GM23338 (cell line): ENCODE results near the gene PRPF4.

Experiments used
- EZH2 ChIP-seq: fragments of 200-600 bp; sonication (generic); IDR thresholded peaks from one replicate; pipeline ENCODE4 v1.8.0; 2017; ENCODE audit warnings: antibody characterized with exemption, mild to moderate bottlenecking, low read depth; ENCODE audit not compliant: unreplicated experiment
- EZH2phosphoT487 ChIP-seq: fragments of 200-600 bp; sonication (generic); IDR thresholded peaks from one replicate; pipeline ENCODE4 v1.8.1; 2018; ENCODE audit warnings: antibody characterized with exemption; ENCODE audit not compliant: unreplicated experiment
- JUNB ChIP-seq: IDR thresholded peaks from one replicate; pipeline ENCODE4 v1.6.1; 2016; ENCODE audit warnings: antibody characterized with exemption; ENCODE audit not compliant: unreplicated experiment
- NANOG ChIP-seq: IDR thresholded peaks from 2 replicates; pipeline ENCODE4 v1.6.1; 2016; ENCODE audit warnings: antibody characterized with exemption, borderline replicate concordance
- POLR2AphosphoS5 ChIP-seq: IDR thresholded peaks from 2 replicates; pipeline ENCODE4 v1.6.1; 2016; ENCODE audit warnings: antibody characterized with exemption, low read depth
- STAT1 ChIP-seq: IDR thresholded peaks from one replicate; pipeline ENCODE4 v1.6.1; 2016; ENCODE audit warnings: antibody characterized with exemption; ENCODE audit not compliant: unreplicated experiment
- ZNF114 ChIP-seq: fragments of 250-450 bp; sonication (Bioruptor Pico); IDR thresholded peaks from 2 replicates; pipeline ENCODE4 v1.5.0; 2020; ENCODE audit warnings: mild to moderate bottlenecking, moderate library complexity
- ZNF331 ChIP-seq: fragments of 250-450 bp; sonication (Bioruptor Pico); IDR thresholded peaks from 2 replicates; pipeline ENCODE4 v1.5.0; 2020; ENCODE audit warnings: low read depth, mild to moderate bottlenecking, moderate library complexity
- TF ChIP-seq, protein P1 (sequence below), 2 experiments: fragments of 200-600 bp in 1 of 2; sonication (generic) in 1 of 2; conservative IDR thresholded peaks; 2 replicates each; pipeline versions ENCODE4 v1.5.1 to v1.6.1; 2016 to 2017; ENCODE audit warnings: antibody characterized with exemption in 2 of 2, low read depth in 2 of 2, mild to moderate bottlenecking in 2 of 2, moderate library complexity in 1 of 2
- TF ChIP-seq, protein P2 (sequence below): IDR thresholded peaks from one replicate; pipeline ENCODE4 v1.6.1; 2018; ENCODE audit warnings: antibody characterized with exemption; ENCODE audit not compliant: unreplicated experiment
- TF ChIP-seq, protein P3 (sequence below): IDR thresholded peaks from 2 replicates; pipeline ENCODE4 v1.6.1; 2016; ENCODE audit warnings: antibody characterized with exemption
- TF ChIP-seq, protein P4 (sequence below): fragments of 250-450 bp; sonication (Bioruptor Pico); IDR thresholded peaks from 2 replicates; pipeline ENCODE4 v1.5.0; 2020; ENCODE audit warnings: mild to moderate bottlenecking, moderate library complexity

DNA sequence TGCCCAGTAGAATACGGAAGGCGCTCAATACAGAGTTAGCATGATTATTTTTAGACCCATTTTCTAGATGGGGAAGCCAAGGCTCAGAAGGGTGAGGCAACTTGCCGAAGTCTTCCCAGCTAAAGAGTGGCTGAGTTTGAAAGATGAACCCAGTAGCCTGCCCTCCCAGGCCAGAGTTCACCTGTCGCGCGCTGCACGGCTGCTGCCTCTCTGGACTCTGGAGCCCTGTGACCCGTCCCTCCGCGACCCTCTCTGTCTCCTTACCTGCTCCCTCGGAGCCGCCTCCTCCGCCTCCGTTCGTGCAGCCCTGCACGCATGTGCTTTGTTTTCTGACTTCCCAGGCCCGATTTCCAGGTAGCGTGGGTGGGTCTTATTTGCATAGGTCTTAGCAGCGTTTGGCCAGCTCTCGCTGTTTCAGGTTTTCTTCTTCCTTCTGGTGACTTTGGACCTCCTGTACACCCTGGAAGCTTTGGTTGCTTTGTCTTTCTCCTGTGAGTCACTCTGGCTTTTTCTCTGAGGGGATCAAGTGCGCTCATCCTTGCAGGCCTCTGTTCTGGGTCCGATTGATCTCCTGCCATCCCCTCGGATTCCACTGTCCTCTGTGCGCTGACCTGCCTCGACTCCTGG, 27.4 kb downstream of the PRPF4 start, which contains the start of gene RNF183:
- TF ChIP-seq POLR2AphosphoS5, result no peak
- TF ChIP-seq, protein P1, sequence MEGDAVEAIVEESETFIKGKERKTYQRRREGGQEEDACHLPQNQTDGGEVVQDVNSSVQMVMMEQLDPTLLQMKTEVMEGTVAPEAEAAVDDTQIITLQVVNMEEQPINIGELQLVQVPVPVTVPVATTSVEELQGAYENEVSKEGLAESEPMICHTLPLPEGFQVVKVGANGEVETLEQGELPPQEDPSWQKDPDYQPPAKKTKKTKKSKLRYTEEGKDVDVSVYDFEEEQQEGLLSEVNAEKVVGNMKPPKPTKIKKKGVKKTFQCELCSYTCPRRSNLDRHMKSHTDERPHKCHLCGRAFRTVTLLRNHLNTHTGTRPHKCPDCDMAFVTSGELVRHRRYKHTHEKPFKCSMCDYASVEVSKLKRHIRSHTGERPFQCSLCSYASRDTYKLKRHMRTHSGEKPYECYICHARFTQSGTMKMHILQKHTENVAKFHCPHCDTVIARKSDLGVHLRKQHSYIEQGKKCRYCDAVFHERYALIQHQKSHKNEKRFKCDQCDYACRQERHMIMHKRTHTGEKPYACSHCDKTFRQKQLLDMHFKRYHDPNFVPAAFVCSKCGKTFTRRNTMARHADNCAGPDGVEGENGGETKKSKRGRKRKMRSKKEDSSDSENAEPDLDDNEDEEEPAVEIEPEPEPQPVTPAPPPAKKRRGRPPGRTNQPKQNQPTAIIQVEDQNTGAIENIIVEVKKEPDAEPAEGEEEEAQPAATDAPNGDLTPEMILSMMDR (conservative IDR thresholded peaks at IDR 0.05; ENCODE audit: low read depth in 2 of 2), result no peak
- no peak for TF ChIP-seq EZH2
- TF ChIP-seq, protein P2, sequence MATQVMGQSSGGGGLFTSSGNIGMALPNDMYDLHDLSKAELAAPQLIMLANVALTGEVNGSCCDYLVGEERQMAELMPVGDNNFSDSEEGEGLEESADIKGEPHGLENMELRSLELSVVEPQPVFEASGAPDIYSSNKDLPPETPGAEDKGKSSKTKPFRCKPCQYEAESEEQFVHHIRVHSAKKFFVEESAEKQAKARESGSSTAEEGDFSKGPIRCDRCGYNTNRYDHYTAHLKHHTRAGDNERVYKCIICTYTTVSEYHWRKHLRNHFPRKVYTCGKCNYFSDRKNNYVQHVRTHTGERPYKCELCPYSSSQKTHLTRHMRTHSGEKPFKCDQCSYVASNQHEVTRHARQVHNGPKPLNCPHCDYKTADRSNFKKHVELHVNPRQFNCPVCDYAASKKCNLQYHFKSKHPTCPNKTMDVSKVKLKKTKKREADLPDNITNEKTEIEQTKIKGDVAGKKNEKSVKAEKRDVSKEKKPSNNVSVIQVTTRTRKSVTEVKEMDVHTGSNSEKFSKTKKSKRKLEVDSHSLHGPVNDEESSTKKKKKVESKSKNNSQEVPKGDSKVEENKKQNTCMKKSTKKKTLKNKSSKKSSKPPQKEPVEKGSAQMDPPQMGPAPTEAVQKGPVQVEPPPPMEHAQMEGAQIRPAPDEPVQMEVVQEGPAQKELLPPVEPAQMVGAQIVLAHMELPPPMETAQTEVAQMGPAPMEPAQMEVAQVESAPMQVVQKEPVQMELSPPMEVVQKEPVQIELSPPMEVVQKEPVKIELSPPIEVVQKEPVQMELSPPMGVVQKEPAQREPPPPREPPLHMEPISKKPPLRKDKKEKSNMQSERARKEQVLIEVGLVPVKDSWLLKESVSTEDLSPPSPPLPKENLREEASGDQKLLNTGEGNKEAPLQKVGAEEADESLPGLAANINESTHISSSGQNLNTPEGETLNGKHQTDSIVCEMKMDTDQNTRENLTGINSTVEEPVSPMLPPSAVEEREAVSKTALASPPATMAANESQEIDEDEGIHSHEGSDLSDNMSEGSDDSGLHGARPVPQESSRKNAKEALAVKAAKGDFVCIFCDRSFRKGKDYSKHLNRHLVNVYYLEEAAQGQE, result no peak
- no peak for TF ChIP-seq NANOG
- TF ChIP-seq, protein P3, sequence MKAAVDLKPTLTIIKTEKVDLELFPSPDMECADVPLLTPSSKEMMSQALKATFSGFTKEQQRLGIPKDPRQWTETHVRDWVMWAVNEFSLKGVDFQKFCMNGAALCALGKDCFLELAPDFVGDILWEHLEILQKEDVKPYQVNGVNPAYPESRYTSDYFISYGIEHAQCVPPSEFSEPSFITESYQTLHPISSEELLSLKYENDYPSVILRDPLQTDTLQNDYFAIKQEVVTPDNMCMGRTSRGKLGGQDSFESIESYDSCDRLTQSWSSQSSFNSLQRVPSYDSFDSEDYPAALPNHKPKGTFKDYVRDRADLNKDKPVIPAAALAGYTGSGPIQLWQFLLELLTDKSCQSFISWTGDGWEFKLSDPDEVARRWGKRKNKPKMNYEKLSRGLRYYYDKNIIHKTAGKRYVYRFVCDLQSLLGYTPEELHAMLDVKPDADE, result no peak
- no peak for TF ChIP-seq EZH2phosphoT487
- TF ChIP-seq, protein P4, sequence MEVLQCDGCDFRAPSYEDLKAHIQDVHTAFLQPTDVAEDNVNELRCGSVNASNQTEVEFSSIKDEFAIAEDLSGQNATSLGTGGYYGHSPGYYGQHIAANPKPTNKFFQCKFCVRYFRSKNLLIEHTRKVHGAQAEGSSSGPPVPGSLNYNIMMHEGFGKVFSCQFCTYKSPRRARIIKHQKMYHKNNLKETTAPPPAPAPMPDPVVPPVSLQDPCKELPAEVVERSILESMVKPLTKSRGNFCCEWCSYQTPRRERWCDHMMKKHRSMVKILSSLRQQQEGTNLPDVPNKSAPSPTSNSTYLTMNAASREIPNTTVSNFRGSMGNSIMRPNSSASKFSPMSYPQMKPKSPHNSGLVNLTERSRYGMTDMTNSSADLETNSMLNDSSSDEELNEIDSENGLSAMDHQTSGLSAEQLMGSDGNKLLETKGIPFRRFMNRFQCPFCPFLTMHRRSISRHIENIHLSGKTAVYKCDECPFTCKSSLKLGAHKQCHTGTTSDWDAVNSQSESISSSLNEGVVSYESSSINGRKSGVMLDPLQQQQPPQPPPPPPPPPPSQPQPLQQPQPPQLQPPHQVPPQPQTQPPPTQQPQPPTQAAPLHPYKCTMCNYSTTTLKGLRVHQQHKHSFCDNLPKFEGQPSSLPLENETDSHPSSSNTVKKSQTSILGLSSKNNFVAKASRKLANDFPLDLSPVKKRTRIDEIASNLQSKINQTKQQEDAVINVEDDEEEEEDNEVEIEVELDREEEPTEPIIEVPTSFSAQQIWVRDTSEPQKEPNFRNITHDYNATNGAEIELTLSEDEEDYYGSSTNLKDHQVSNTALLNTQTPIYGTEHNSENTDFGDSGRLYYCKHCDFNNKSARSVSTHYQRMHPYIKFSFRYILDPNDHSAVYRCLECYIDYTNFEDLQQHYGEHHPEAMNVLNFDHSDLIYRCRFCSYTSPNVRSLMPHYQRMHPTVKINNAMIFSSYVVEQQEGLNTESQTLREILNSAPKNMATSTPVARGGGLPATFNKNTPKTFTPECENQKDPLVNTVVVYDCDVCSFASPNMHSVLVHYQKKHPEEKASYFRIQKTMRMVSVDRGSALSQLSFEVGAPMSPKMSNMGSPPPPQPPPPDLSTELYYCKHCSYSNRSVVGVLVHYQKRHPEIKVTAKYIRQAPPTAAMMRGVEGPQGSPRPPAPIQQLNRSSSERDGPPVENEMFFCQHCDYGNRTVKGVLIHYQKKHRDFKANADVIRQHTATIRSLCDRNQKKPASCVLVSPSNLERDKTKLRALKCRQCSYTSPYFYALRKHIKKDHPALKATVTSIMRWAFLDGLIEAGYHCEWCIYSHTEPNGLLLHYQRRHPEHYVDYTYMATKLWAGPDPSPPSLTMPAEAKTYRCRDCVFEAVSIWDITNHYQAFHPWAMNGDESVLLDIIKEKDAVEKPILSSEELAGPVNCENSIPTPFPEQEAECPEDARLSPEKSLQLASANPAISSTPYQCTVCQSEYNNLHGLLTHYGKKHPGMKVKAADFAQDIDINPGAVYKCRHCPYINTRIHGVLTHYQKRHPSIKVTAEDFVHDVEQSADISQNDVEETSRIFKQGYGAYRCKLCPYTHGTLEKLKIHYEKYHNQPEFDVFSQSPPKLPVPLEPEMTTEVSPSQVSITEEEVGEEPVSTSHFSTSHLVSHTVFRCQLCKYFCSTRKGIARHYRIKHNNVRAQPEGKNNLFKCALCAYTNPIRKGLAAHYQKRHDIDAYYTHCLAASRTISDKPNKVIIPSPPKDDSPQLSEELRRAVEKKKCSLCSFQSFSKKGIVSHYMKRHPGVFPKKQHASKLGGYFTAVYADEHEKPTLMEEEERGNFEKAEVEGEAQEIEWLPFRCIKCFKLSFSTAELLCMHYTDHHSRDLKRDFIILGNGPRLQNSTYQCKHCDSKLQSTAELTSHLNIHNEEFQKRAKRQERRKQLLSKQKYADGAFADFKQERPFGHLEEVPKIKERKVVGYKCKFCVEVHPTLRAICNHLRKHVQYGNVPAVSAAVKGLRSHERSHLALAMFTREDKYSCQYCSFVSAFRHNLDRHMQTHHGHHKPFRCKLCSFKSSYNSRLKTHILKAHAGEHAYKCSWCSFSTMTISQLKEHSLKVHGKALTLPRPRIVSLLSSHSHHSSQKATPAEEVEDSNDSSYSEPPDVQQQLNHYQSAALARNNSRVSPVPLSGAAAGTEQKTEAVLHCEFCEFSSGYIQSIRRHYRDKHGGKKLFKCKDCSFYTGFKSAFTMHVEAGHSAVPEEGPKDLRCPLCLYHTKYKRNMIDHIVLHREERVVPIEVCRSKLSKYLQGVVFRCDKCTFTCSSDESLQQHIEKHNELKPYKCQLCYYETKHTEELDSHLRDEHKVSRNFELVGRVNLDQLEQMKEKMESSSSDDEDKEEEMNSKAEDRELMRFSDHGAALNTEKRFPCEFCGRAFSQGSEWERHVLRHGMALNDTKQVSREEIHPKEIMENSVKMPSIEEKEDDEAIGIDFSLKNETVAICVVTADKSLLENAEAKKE (CRISPR knock-in tag), result no peak
- TF ChIP-seq ZNF114 (CRISPR knock-in tag), result no peak
- no peak for TF ChIP-seq STAT1
- TF ChIP-seq ZNF331 (CRISPR knock-in tag), result no peak
- TF ChIP-seq JUNB, result no peak
